Measurements from ENCODE around the gene PDIA4.

Gene PDIA4

DNA sequence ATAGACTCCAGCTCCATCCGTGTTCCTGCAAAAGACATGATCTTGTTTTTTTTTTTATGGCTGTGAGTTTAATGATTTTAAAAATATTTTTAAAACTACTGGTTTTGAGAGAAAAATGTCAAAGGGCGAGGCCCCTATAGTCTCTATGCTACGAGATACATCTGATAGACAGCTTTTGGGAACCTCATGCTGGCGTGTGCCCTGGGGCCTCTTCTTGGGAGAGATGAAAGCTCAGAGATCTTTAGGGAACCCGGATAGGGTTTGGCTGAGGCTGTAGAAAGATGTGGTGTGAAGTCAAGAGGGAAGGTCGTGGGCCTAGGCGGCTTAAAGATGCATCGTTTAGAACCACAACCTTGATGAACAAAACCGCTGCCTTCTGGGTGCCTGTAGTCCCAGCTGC, 70.2 kb downstream of the PDIA4 start:
- TF ChIP-seq, protein P1, sequence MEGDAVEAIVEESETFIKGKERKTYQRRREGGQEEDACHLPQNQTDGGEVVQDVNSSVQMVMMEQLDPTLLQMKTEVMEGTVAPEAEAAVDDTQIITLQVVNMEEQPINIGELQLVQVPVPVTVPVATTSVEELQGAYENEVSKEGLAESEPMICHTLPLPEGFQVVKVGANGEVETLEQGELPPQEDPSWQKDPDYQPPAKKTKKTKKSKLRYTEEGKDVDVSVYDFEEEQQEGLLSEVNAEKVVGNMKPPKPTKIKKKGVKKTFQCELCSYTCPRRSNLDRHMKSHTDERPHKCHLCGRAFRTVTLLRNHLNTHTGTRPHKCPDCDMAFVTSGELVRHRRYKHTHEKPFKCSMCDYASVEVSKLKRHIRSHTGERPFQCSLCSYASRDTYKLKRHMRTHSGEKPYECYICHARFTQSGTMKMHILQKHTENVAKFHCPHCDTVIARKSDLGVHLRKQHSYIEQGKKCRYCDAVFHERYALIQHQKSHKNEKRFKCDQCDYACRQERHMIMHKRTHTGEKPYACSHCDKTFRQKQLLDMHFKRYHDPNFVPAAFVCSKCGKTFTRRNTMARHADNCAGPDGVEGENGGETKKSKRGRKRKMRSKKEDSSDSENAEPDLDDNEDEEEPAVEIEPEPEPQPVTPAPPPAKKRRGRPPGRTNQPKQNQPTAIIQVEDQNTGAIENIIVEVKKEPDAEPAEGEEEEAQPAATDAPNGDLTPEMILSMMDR (IDR thresholded peaks at IDR 0.05; ENCODE audit: low read depth, low read length): no peak
- no peak for DNase-seq (ENCODE audit: extremely low read depth, low read depth)

DNA sequence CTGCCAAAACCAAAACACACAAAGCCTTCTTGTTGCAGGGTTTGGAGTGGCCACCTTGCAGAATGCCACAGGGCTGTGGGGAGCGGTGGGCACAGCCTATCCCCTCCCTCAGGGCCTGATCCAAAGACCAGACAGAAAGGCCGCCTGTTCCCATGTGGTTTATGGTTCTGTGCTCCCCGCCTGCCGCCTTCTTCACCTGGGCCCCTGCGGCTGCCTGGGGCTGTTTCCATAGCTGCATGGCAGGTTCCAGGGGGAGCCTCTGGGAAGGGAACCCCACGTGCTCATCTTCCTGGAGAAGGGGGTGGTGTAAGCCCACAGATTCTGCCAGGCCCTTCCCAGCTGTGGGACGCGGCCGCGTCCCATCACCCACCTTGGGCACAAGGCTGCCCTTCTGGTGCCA, 73.5 kb downstream of the PDIA4 start:
- TF ChIP-seq, protein P1 (IDR thresholded peaks at IDR 0.05; ENCODE audit: low read depth, low read length): no peak
- no peak for DNase-seq (ENCODE audit: extremely low read depth, low read depth)

DNA sequence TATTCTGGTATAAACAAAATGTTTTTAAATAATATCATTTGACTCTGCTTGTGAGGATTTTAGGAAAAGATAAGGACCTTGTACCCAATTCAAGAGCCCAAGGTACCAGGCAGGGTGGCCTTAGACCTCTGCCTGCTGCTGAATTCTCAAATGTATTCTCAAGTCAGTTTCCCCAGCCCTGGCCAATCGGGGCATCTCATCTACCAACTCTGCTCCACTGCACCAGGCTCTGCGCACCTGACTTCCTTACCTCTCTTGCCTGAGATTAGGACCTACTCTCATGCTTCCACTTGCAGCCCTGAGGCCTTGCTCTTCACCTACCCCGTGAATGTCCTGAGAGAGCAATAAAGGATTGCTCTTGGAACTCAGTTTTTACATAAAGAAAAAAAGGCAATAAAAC, 74.6 kb downstream of the PDIA4 start:
- TF ChIP-seq, protein P1 (IDR thresholded peaks at IDR 0.05; ENCODE audit: low read depth, low read length): no peak
- no peak for DNase-seq (ENCODE audit: extremely low read depth, low read depth)

Measured in AG09319 (cell line).